PC-3 (cell line): ENCODE measurements around the gene PSMD3.

ENCODE experiments used
- CTCF ChIP-seq: fragments of 300-600 bp; sonication (generic); conservative IDR thresholded peaks from 2 replicates; pipeline ENCODE4 v1.5.1; 2017; ENCODE audit warnings: antibody characterized with exemption, low read depth, mild to moderate bottlenecking, low read length
- EZH2phosphoT487 ChIP-seq: fragments of 300-600 bp; sonication (generic); IDR thresholded peaks from 2 replicates; pipeline ENCODE4 v1.6.1; 2018; ENCODE audit warnings: mild to moderate bottlenecking, antibody characterized with exemption, low read length, borderline replicate concordance

- TF ChIP-seq CTCF (no peak), EZH2phosphoT487 (no peak)
Observed at GRCh38 chr17:40031706-40032105, 51.1 kb downstream of the PSMD3 start.
